Liver (tissue), 9 donors: ENCODE results near the gene CSPG5. TPM values are rescaled to one million over a fixed set of nuclear protein-coding genes. Genes with fewer than 3 reads are reported as not detected.

Experiments
- DNase-seq: peaks from one replicate; pipeline ENCODE4 v3.0.0-alpha.2; 2017; ENCODE audit warnings: low spot score
- H3K27ac ChIP-seq, 2 donors: one replicate each; pipeline ENCODE4 v1.7.0; 2013; ENCODE audit warnings: inconsistent platforms in 2 of 2, low read length in 2 of 2, control low read depth in 1 of 2, low read depth in 1 of 2, mild to moderate bottlenecking in 1 of 2
- H3K27me3 ChIP-seq, 4 donors: one replicate each; pipeline versions ENCODE4 v1.6.1 to v1.7.0; 2013; ENCODE audit warnings: low read length in 3 of 4, inconsistent platforms in 1 of 4, mild to moderate bottlenecking in 1 of 4, moderate library complexity in 1 of 4; ENCODE audit not compliant: control insufficient read depth in 4 of 4, insufficient read depth in 4 of 4
- H3K36me3 ChIP-seq, 4 donors: one replicate each; pipeline versions ENCODE4 v1.6.1 to v1.7.0; 2013; ENCODE audit warnings: low read length in 3 of 4, mild to moderate bottlenecking in 3 of 4, low read depth in 1 of 4, moderate library complexity in 1 of 4; ENCODE audit not compliant: control insufficient read depth in 4 of 4, insufficient read depth in 3 of 4
- H3K4me1 ChIP-seq, 4 donors: one replicate each; pipeline versions ENCODE4 v1.6.1 to v1.7.0; 2013; ENCODE audit warnings: low read length in 3 of 4, mild to moderate bottlenecking in 3 of 4, moderate library complexity in 1 of 4; ENCODE audit not compliant: control insufficient read depth in 4 of 4, insufficient read depth in 4 of 4
- H3K4me3 ChIP-seq, 3 donors: one replicate each; pipeline versions ENCODE4 v1.6.1 to v1.7.0; 2013; ENCODE audit warnings: low read length in 3 of 3, control low read depth in 1 of 3, low read depth in 1 of 3, mild to moderate bottlenecking in 1 of 3
- H3K9ac ChIP-seq, 2 donors: one replicate each; pipeline ENCODE4 v1.7.0; 2013; ENCODE audit warnings: low read length in 2 of 2, mild to moderate bottlenecking in 2 of 2, moderate library complexity in 2 of 2, control low read depth in 1 of 2, low read depth in 1 of 2
- H3K9me3 ChIP-seq, 4 donors: one replicate each; pipeline versions ENCODE4 v1.6.1 to v1.7.0; 2013; ENCODE audit warnings: low read length in 3 of 4; ENCODE audit not compliant: control insufficient read depth in 4 of 4
- EGR1 ChIP-seq, 2 donors: IDR thresholded peaks; 2 replicates each; pipeline ENCODE4 v1.6.1; 2016 to 2018; ENCODE audit warnings: antibody characterized with exemption in 2 of 2, low read depth in 2 of 2
- FOXA1 ChIP-seq: IDR thresholded peaks from 2 replicates; pipeline ENCODE4 v1.6.1; 2016; ENCODE audit warnings: antibody characterized with exemption
- GABPA ChIP-seq, 2 donors: IDR thresholded peaks in 1 of 2; conservative IDR thresholded peaks in 1 of 2; 2 replicates each; pipeline ENCODE4 v1.6.1; 2016; ENCODE audit warnings: antibody characterized with exemption in 2 of 2, mild to moderate bottlenecking in 1 of 2, moderate library complexity in 1 of 2
- HNF4A ChIP-seq, 2 donors: conservative IDR thresholded peaks; 2 replicates each; pipeline ENCODE4 v1.6.1; 2016; ENCODE audit warnings: antibody characterized with exemption in 2 of 2, mild to moderate bottlenecking in 2 of 2
- HNF4G ChIP-seq: IDR thresholded peaks from 2 replicates; pipeline ENCODE4 v1.6.1; 2016; ENCODE audit warnings: antibody characterized with exemption
- JUND ChIP-seq, 2 donors: IDR thresholded peaks; 2 replicates each; pipeline ENCODE4 v1.6.1; 2016; ENCODE audit warnings: antibody characterized with exemption in 2 of 2
- MAX ChIP-seq: IDR thresholded peaks from 2 replicates; pipeline ENCODE4 v1.6.1; 2016; ENCODE audit warnings: antibody characterized with exemption
- NR2F2 ChIP-seq: IDR thresholded peaks from 2 replicates; pipeline ENCODE4 v1.6.1; 2016; ENCODE audit warnings: antibody characterized with exemption
- REST ChIP-seq: IDR thresholded peaks from 2 replicates; pipeline ENCODE4 v1.6.1; 2016; ENCODE audit warnings: antibody characterized with exemption, mild to moderate bottlenecking
- RXRA ChIP-seq, 2 donors: IDR thresholded peaks; 2 replicates each; pipeline ENCODE4 v1.6.1; 2017 to 2018; ENCODE audit warnings: antibody characterized with exemption in 2 of 2, mild to moderate bottlenecking in 1 of 2
- SP1 ChIP-seq: IDR thresholded peaks from 2 replicates; pipeline ENCODE4 v1.6.1; 2018; ENCODE audit warnings: antibody characterized with exemption, mild to moderate bottlenecking
- TAF1 ChIP-seq: conservative IDR thresholded peaks from 2 replicates; pipeline ENCODE4 v1.6.1; 2016; ENCODE audit warnings: antibody characterized with exemption, mild to moderate bottlenecking
- YY1 ChIP-seq: IDR thresholded peaks from 2 replicates; pipeline ENCODE4 v1.6.1; 2016; ENCODE audit warnings: antibody characterized with exemption, mild to moderate bottlenecking
- ZBTB33 ChIP-seq: IDR thresholded peaks from 2 replicates; pipeline ENCODE4 v1.6.1; 2016; ENCODE audit warnings: antibody characterized with exemption
- WGBS: extraction: QIAGEN DNeasy Blood & Tissue Kit; methylation state at CpG from one replicate; pipeline ENCODE4 v1.1.7; 2013; 5-methylcytosine and 5-hydroxymethylcytosine counted together
- polyA plus RNA-seq, 2 donors: library from polyadenylated mRNA; stranded (reverse) in 1 of 2; unstranded in 1 of 2; fragments of 200-250 nt in 1 of 2; fragments of >200 nt in 1 of 2; fragmentation: Nextera tagmentation in 1 of 2; extraction: Ambion mirVana in 1 of 2; gene quantifications; one replicate each; pipeline versions ENCODE4 v1.2.1 to v1.2.3, GENCODE V29; 2013 to 2015
- total RNA-seq, 2 donors: library from RNA; depleted of rRNA; stranded (reverse); fragments of >200 nt; gene quantifications; one replicate each; pipeline ENCODE4 v1.2.3, GENCODE V29; 2014
- donor health status: healthy.
- donor health status: healthy.
- donor health status: healthy.
- donor health status: healthy.
- donor health status: healthy.

The CSPG5 gene
- total and polyA plus RNA-seq, 4 donors: 0.25 to 0.42 (median 0.33) TPM; not detected in 1

GRCh38 chr3:47603332-47603731 lies 24.7 kb upstream of the CSPG5 start (continued):
- TF ChIP-seq REST (no peak), MAX (no peak), NR2F2 (no peak), RXRA (IDR thresholded peaks at IDR 0.05) (no peak), TAF1 (no peak), JUND (IDR thresholded peaks at IDR 0.05) (no peak), GABPA (IDR thresholded peaks at IDR 0.05 in 1 of 2, conservative IDR thresholded peaks at IDR 0.05 in 1 of 2) (no peak), SP1 (no peak), FOXA1 (no peak), YY1 (no peak), HNF4A (conservative IDR thresholded peaks at IDR 0.05) (no peak)

GRCh38 chr3:47601281-47601680 lies 22.6 kb upstream of the CSPG5 start:
- no peaks in the 10 kb centered on the region for H3K4me1 ChIP-seq
- no peak overlapping the region for H3K4me3 ChIP-seq
- TF ChIP-seq FOXA1: no peak
- no peak for TF ChIP-seq HNF4G
- TF ChIP-seq NR2F2: no peak
- no peak for TF ChIP-seq REST
- TF ChIP-seq ZBTB33: no peak
- TF ChIP-seq EGR1 (IDR thresholded peaks at IDR 0.05; ENCODE audit: low read depth in 2 of 2): no peak
- H3K9ac ChIP-seq: no peak overlapping the region
- H3K9me3 ChIP-seq: no peaks in the 10 kb centered on the region
- H3K27ac ChIP-seq: no peak overlapping the region
- H3K27me3 ChIP-seq: no peaks in the 10 kb centered on the region
- 96% methylated on average over 3 of the region's 3 CpGs for WGBS
- DNase-seq: no peak
- peaks cover 3 to 29% (median 18%) of the 10 kb centered on the region in 4 donors for H3K36me3 ChIP-seq
